NT2/D1 (cell line): Measurements from ENCODE around the gene KRR1.
"Not testable (repeated sequence)": the region's sequence is repeated elsewhere in the genome, so short reads cannot be mapped to it uniquely, and the experiment has no call there.

ENCODE experiments used
- DNase-seq: peaks from one replicate; pipeline ENCODE4 v3.0.0-alpha.2; 2011; ENCODE audit warnings: low read depth, low spot score
- H3K27me3 ChIP-seq: 2 replicates; pipeline ENCODE4 v1.6.0; 2011; ENCODE audit warnings: mild to moderate bottlenecking; ENCODE audit not compliant: insufficient read length, insufficient read depth
- H3K36me3 ChIP-seq: 2 replicates; pipeline ENCODE4 v1.6.1; 2011; ENCODE audit warnings: mild to moderate bottlenecking, low read length, mixed read lengths; ENCODE audit not compliant: insufficient read depth, insufficient read length
- H3K4me1 ChIP-seq: 2 replicates; pipeline ENCODE4 v1.5.1; 2011; ENCODE audit not compliant: insufficient read depth, insufficient read length
- H3K4me3 ChIP-seq: 2 replicates; pipeline ENCODE4 v1.5.1; 2011; ENCODE audit warnings: low read depth; ENCODE audit not compliant: insufficient read length
- H3K9ac ChIP-seq: 2 replicates; pipeline ENCODE4 v1.6.0; 2011; ENCODE audit warnings: low read depth; ENCODE audit not compliant: insufficient read length
- H3K9me3 ChIP-seq: 2 replicates; pipeline ENCODE4 v1.5.1; 2011; ENCODE audit warnings: mild to moderate bottlenecking, low read length; ENCODE audit not compliant: insufficient read depth
- SUZ12 ChIP-seq: IDR thresholded peaks from 2 replicates; pipeline ENCODE4 v1.6.1; 2011; ENCODE audit not compliant: insufficient read length, insufficient read depth; ENCODE audit errors: extremely low read depth
- YY1 ChIP-seq: IDR thresholded peaks from 2 replicates; pipeline ENCODE4 v1.6.1; 2011; ENCODE audit not compliant: insufficient read length, insufficient read depth
- ZNF274 ChIP-seq: IDR thresholded peaks from 2 replicates; pipeline ENCODE4 v1.6.1; 2011; ENCODE audit warnings: mild to moderate bottlenecking, low read depth, low read length

The KRR1 gene

DNA sequence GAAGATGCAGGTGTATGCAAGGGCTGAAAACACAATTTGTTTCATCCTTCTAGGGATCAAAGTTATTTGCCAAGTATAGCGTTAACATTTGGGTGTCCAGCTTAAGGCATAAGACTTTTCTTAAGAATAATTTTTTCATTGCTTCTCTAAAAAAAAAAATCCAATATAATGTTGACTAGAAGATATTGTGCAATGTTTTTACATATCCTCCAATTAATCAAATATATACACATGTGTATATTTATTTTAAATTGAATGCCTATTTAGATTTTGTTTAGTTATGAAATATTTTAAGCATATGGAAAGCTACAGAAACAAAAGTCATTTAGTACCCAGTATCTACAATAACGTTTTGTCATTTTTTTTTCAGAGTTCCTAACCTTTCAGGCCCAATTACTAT, 28.5 kb upstream of the KRR1 start:
- no peak for DNase-seq
- no peaks in the 10 kb centered on the region for H3K36me3 ChIP-seq
- H3K4me1 ChIP-seq: no peaks in the 10 kb centered on the region
- no peaks in the 10 kb centered on the region for H3K9me3 ChIP-seq
- H3K9ac ChIP-seq: no peak overlapping the region
- H3K4me3 ChIP-seq: no peak overlapping the region
- TF ChIP-seq ZNF274 (no peak), YY1 (no peak), SUZ12 (no peak)
- H3K27me3 ChIP-seq: no peaks in the 10 kb centered on the region

DNA sequence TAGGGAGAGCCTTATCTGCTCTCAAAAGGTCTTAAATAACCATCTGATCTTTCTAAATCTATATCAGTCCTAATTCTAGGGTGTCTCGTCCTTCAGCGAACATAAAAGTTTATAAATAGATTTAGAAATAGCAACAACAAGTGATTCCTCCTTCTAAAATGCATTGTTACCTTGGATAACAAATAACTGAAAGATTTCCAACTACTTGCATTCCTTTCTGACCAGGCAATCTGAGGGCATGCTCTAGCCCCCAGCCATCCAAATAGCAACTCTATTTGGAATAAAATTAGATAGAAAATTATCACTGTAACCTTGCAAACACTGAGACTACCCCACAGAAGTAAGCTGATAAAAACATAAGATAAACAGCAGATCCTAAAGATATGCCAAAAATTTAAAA, 21.8 kb upstream of the KRR1 start:
- no peak overlapping the region for H3K4me3 ChIP-seq
- no peaks in the 10 kb centered on the region for H3K4me1 ChIP-seq
- no peaks in the 10 kb centered on the region for H3K9me3 ChIP-seq
- H3K9ac ChIP-seq: no peak overlapping the region
- no peak for DNase-seq
- no peak for TF ChIP-seq ZNF274
- no peak for TF ChIP-seq SUZ12
- TF ChIP-seq YY1: no peak
- H3K36me3 ChIP-seq: no peaks in the 10 kb centered on the region
- no peaks in the 10 kb centered on the region for H3K27me3 ChIP-seq

GRCh38 chr12:75529826-75530225, 18.4 kb upstream of the KRR1 start:
- no peak for TF ChIP-seq YY1
- TF ChIP-seq ZNF274: no peak
- no peak for TF ChIP-seq SUZ12
- no peak overlapping the region for H3K9ac ChIP-seq
- H3K27me3 ChIP-seq: no peaks in the 10 kb centered on the region
- no peaks in the 10 kb centered on the region for H3K4me1 ChIP-seq
- no peaks in the 10 kb centered on the region for H3K9me3 ChIP-seq
- H3K4me3 ChIP-seq: no peak overlapping the region
- DNase-seq: no peak
- no peaks in the 10 kb centered on the region for H3K36me3 ChIP-seq

GRCh38 chr12:75529316-75529715, 17.9 kb upstream of the KRR1 start:
- no peaks in the 10 kb centered on the region for H3K36me3 ChIP-seq
- TF ChIP-seq ZNF274: no peak
- TF ChIP-seq SUZ12: no peak
- no peak for TF ChIP-seq YY1
- no peak overlapping the region for H3K4me3 ChIP-seq
- no peaks in the 10 kb centered on the region for H3K9me3 ChIP-seq
- no peak for DNase-seq
- H3K9ac ChIP-seq: no peak overlapping the region
- no peaks in the 10 kb centered on the region for H3K27me3 ChIP-seq
- no peaks in the 10 kb centered on the region for H3K4me1 ChIP-seq

DNA sequence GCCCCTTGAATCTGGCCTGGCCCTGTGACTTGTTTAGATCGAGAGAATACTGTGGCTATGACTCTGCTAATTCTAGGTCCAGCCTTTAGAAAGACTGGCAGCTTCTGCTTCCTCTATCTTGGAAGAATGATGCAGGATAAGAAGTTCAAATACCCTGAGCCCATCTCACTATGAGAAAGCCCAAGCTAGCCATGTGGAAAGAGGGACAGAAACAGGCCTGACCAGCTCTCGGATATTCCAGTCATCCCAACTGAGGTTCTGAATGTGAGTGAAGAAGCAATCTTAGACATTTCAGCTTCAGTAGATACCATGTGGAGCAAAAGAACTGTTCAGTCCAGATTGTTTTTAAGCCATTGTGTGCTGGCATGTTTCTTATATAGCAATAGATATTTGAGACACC, 17.3 kb upstream of the KRR1 start:
- H3K36me3 ChIP-seq: no peaks in the 10 kb centered on the region
- H3K27me3 ChIP-seq: no peaks in the 10 kb centered on the region
- no peak overlapping the region for H3K9ac ChIP-seq
- DNase-seq: no peak
- no peaks in the 10 kb centered on the region for H3K9me3 ChIP-seq
- H3K4me3 ChIP-seq: no peak overlapping the region
- TF ChIP-seq YY1: no peak
- no peak for TF ChIP-seq SUZ12
- TF ChIP-seq ZNF274: no peak
- H3K4me1 ChIP-seq: no peaks in the 10 kb centered on the region

GRCh38 chr12:75528272-75528671, 16.9 kb upstream of the KRR1 start:
- DNase-seq: no peak
- Histone ChIP-seq H3K27me3 (no peaks in the 10 kb centered on the region), H3K4me3 (no peak overlapping the region), H3K9ac (no peak overlapping the region), H3K4me1 (no peaks in the 10 kb centered on the region), H3K36me3 (no peaks in the 10 kb centered on the region), H3K9me3 (no peaks in the 10 kb centered on the region)
- TF ChIP-seq YY1 (no peak), SUZ12 (no peak), ZNF274 (no peak)

- H3K4me1 ChIP-seq: no peaks in the 10 kb centered on the region
- no peaks in the 10 kb centered on the region for H3K9me3 ChIP-seq
- no peaks in the 10 kb centered on the region for H3K36me3 ChIP-seq
- H3K27me3 ChIP-seq: no peaks in the 10 kb centered on the region
- DNase-seq: peak; percentile 43
- TF ChIP-seq ZNF274 (no peak), SUZ12 (no peak), YY1 (no peak)
- no peak overlapping the region for H3K9ac ChIP-seq
- no peak overlapping the region for H3K4me3 ChIP-seq
Measured at GRCh38 chr12:75526655-75527511, 15.5 kb upstream of the KRR1 start.

- no peak overlapping the region for H3K4me3 ChIP-seq
- no peak for DNase-seq
- TF ChIP-seq YY1 (no peak), SUZ12 (no peak), ZNF274 (no peak)
- H3K9ac ChIP-seq: no peak overlapping the region
- no peaks in the 10 kb centered on the region for H3K27me3 ChIP-seq
- no peaks in the 10 kb centered on the region for H3K9me3 ChIP-seq
- H3K36me3 ChIP-seq: no peaks in the 10 kb centered on the region
- H3K4me1 ChIP-seq: no peaks in the 10 kb centered on the region
Measured at GRCh38 chr12:75525263-75525662, 13.9 kb upstream of the KRR1 start.

GRCh38 chr12:75522124-75522523, 10.7 kb upstream of the KRR1 start:
- not testable (repeated sequence) for DNase-seq, H3K4me3 ChIP-seq, H3K36me3 ChIP-seq, H3K9ac ChIP-seq, H3K27me3 ChIP-seq, H3K9me3 ChIP-seq, H3K4me1 ChIP-seq

DNA sequence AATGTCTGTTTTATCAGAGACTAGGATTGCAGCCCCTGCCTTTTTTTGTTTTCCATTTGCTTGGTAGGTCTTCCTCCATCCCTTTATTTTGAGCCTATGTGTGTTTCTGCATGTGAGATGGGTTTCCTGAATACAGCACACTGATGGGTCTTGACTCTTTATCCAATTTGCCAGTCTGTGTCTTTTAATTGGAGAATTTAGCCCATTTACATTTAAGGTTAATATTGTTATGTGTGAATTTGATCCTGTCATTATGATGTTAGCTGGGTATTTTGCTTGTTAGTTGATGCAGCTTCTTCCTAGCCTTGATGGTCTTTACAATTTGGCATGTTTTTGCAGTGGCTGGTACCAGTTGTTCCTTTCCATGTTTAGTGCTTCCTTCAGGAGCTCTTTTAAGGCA, 9.8 kb upstream of the KRR1 start:
- not testable (repeated sequence) for H3K36me3 ChIP-seq, H3K9me3 ChIP-seq, DNase-seq, H3K4me3 ChIP-seq, H3K4me1 ChIP-seq, H3K9ac ChIP-seq, H3K27me3 ChIP-seq
